ENCODE data around the gene SCRT2.

DNA sequence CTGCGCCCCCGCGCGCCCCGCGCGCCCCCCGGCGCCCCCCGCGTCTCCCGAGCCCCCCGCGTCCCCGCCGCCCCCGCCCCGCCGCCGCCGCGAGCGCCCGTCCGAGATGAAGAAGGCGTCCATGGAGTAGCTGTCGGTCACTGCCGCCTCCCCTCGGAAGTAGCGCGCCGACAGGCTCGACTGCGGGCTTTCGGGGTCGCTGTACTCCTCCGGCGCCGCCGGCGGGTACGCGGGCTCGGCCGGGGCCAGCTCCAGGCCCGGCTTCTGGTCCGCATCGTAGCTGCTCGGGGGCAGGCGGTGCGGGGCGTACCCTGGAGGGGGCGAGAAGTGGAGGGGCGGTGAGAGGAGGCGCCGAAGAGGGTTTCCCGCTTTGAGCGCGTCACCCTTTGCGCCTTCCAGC is 11.5 kb downstream of the SCRT2 start:
- TF ChIP-seq, protein P1, sequence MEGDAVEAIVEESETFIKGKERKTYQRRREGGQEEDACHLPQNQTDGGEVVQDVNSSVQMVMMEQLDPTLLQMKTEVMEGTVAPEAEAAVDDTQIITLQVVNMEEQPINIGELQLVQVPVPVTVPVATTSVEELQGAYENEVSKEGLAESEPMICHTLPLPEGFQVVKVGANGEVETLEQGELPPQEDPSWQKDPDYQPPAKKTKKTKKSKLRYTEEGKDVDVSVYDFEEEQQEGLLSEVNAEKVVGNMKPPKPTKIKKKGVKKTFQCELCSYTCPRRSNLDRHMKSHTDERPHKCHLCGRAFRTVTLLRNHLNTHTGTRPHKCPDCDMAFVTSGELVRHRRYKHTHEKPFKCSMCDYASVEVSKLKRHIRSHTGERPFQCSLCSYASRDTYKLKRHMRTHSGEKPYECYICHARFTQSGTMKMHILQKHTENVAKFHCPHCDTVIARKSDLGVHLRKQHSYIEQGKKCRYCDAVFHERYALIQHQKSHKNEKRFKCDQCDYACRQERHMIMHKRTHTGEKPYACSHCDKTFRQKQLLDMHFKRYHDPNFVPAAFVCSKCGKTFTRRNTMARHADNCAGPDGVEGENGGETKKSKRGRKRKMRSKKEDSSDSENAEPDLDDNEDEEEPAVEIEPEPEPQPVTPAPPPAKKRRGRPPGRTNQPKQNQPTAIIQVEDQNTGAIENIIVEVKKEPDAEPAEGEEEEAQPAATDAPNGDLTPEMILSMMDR (IDR thresholded peaks at IDR 0.05; ENCODE audit: control extremely low read depth in 1 of 3, insufficient read depth in 1 of 3, low read depth in 1 of 3, low read length in 3 of 3), result no peak
- TF ChIP-seq POLR2A (IDR thresholded peaks at IDR 0.05; ENCODE audit: control extremely low read depth in 1 of 2, low read depth in 2 of 2, low read length in 2 of 2) (no peak), CHD2 (IDR thresholded peaks at IDR 0.05; ENCODE audit: low read length) (no peak), GABPA (IDR thresholded peaks at IDR 0.05; ENCODE audit: borderline replicate concordance, insufficient read depth, low read length) (no peak), CHD1 (IDR thresholded peaks at IDR 0.05; ENCODE audit: low read depth, low read length) (no peak), POLR2AphosphoS5 (IDR thresholded peaks at IDR 0.05; ENCODE audit: low read depth, low read length) (no peak), EZH2 (IDR thresholded peaks at IDR 0.05; ENCODE audit: low read depth, low read length, severe bottlenecking) (peak; percentile 10)
- TF ChIP-seq, protein P2, sequence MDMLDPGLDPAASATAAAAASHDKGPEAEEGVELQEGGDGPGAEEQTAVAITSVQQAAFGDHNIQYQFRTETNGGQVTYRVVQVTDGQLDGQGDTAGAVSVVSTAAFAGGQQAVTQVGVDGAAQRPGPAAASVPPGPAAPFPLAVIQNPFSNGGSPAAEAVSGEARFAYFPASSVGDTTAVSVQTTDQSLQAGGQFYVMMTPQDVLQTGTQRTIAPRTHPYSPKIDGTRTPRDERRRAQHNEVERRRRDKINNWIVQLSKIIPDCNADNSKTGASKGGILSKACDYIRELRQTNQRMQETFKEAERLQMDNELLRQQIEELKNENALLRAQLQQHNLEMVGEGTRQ (IDR thresholded peaks at IDR 0.05; ENCODE audit: low read length), result no peak
